Osteoblast (primary cell): Measurements from ENCODE around the gene ABAT. TPM values are rescaled to one million over a fixed set of nuclear protein-coding genes. Genes with fewer than 3 reads are reported as not detected.

Experiments
- DNase-seq: peaks from one replicate; pipeline ENCODE4 v3.0.0; 2011; ENCODE audit warnings: low spot score, mixed read lengths; ENCODE audit not compliant: insufficient read length; ENCODE audit errors: missing footprints
- H2AFZ ChIP-seq: 2 replicates; pipeline ENCODE4 v1.6.0; 2011; ENCODE audit warnings: mild to moderate bottlenecking, low read length
- H3K27ac ChIP-seq: 2 replicates; pipeline ENCODE4 v1.5.1; 2011; ENCODE audit warnings: mild to moderate bottlenecking, low read depth, low read length, moderate library complexity
- H3K27me3 ChIP-seq: 2 replicates; pipeline ENCODE4 v1.6.0; 2012; ENCODE audit warnings: mild to moderate bottlenecking, control low read depth, inconsistent platforms, low read length, moderate library complexity; ENCODE audit not compliant: insufficient read depth
- H3K36me3 ChIP-seq: 2 replicates; pipeline ENCODE4 v1.5.1; 2011; ENCODE audit warnings: mild to moderate bottlenecking, low read length, control low read depth, moderate library complexity; ENCODE audit not compliant: insufficient read depth
- H3K4me1 ChIP-seq: 2 replicates; pipeline ENCODE4 v1.5.1; 2011; ENCODE audit warnings: mild to moderate bottlenecking, low read length, control low read depth, moderate library complexity; ENCODE audit not compliant: insufficient read depth
- H3K4me2 ChIP-seq: 2 replicates; pipeline ENCODE4 v1.6.0; 2011; ENCODE audit warnings: mild to moderate bottlenecking, low read length; ENCODE audit not compliant: insufficient read depth
- H3K4me3 ChIP-seq: fragments of 200-600 bp; sonication (generic); 3 replicates; pipeline ENCODE4 v1.5.1; 2012; ENCODE audit warnings: mild to moderate bottlenecking, low read length, inconsistent platforms; ENCODE audit not compliant: insufficient read depth
- H3K79me2 ChIP-seq: 2 replicates; pipeline ENCODE4 v1.6.0; 2012; ENCODE audit warnings: mild to moderate bottlenecking, low read length, control low read depth, inconsistent platforms; ENCODE audit not compliant: insufficient read depth
- H3K9me3 ChIP-seq: 2 replicates; pipeline ENCODE4 v1.5.1; 2011; ENCODE audit warnings: low read depth, low read length, control low read depth
- H4K20me1 ChIP-seq: 2 replicates; pipeline ENCODE4 v1.6.0; 2012; ENCODE audit warnings: mild to moderate bottlenecking, low read length, control low read depth; ENCODE audit not compliant: insufficient read depth
- CTCF ChIP-seq: IDR thresholded peaks from 2 replicates; pipeline ENCODE4 v1.5.1; 2011; ENCODE audit warnings: mild to moderate bottlenecking, low read depth, low read length, moderate library complexity; ENCODE audit errors: extremely low read depth
- total RNA-seq: library from RNA; depleted of rRNA; stranded (reverse); fragments of >200 nt; gene quantifications from 2 replicates; pipeline ENCODE4 v1.2.3, GENCODE V29; 2012

The ABAT gene
- total RNA-seq, 1 donor, result 6.5 TPM

GRCh38 chr16:8721336-8722024 is 47.1 kb downstream of the ABAT start:
- Histone ChIP-seq H2AFZ (no peak overlapping the region), H3K4me2 (no peak overlapping the region), H3K27me3 (no peaks in the 10 kb centered on the region), H3K27ac (no peak overlapping the region), H3K36me3 (no peaks in the 10 kb centered on the region), H4K20me1 (peaks cover 3% of the 10 kb centered on the region), H3K4me3 (no peak overlapping the region), H3K9me3 (no peaks in the 10 kb centered on the region), H3K79me2 (no peaks in the 10 kb centered on the region), H3K4me1 (no peaks in the 10 kb centered on the region)
- DNase-seq, result no peak
- TF ChIP-seq CTCF, result no peak

GRCh38 chr16:8722025-8722348 is 47.6 kb downstream of the ABAT start:
- no peak for DNase-seq
- no peaks in the 10 kb centered on the region for H3K27me3 ChIP-seq
- H3K36me3 ChIP-seq, result no peaks in the 10 kb centered on the region
- no peak for TF ChIP-seq CTCF
- H3K4me3 ChIP-seq, result no peak overlapping the region
- H3K79me2 ChIP-seq, result no peaks in the 10 kb centered on the region
- H2AFZ ChIP-seq, result no peak overlapping the region
- H3K4me1 ChIP-seq, result no peaks in the 10 kb centered on the region
- peaks cover 3% of the 10 kb centered on the region for H4K20me1 ChIP-seq
- no peak overlapping the region for H3K27ac ChIP-seq
- no peaks in the 10 kb centered on the region for H3K9me3 ChIP-seq
- H3K4me2 ChIP-seq, result no peak overlapping the region

- H3K4me1 ChIP-seq, result no peaks in the 10 kb centered on the region
- no peak overlapping the region for H3K27ac ChIP-seq
- H3K9me3 ChIP-seq, result no peaks in the 10 kb centered on the region
- TF ChIP-seq CTCF, result no peak
- no peaks in the 10 kb centered on the region for H3K36me3 ChIP-seq
- no peaks in the 10 kb centered on the region for H3K27me3 ChIP-seq
- H3K4me2 ChIP-seq, result no peak overlapping the region
- no peak overlapping the region for H2AFZ ChIP-seq
- no peaks in the 10 kb centered on the region for H4K20me1 ChIP-seq
- no peak overlapping the region for H3K4me3 ChIP-seq
- DNase-seq, result no peak
- no peaks in the 10 kb centered on the region for H3K79me2 ChIP-seq
Observed at GRCh38 chr16:8725513-8726178, 51.2 kb downstream of the ABAT start.

- TF ChIP-seq CTCF, result no peak
Observed at GRCh38 chr16:8727131-8727806, 52.9 kb downstream of the ABAT start.

More at GRCh38 chr16:8727131-8727806, 52.9 kb downstream of the ABAT start:
- Histone ChIP-seq H2AFZ (no peak overlapping the region), H4K20me1 (no peaks in the 10 kb centered on the region), H3K4me1 (no peaks in the 10 kb centered on the region), H3K4me3 (no peak overlapping the region), H3K9me3 (no peaks in the 10 kb centered on the region), H3K27ac (no peak overlapping the region), H3K79me2 (no peaks in the 10 kb centered on the region), H3K4me2 (no peak overlapping the region), H3K27me3 (no peaks in the 10 kb centered on the region), H3K36me3 (no peaks in the 10 kb centered on the region)
- DNase-seq, result no peak
